Spleen (tissue), 7 donors: ENCODE data around the gene PRTN3.

ENCODE experiments used
- POLR2A ChIP-seq, 3 donors: fragments of 450-650 bp; IDR thresholded peaks; one replicate each; pipeline ENCODE4 v1.5.1; 2017; ENCODE audit warnings: antibody characterized with exemption in 3 of 3, mild to moderate bottlenecking in 1 of 3
- POLR2AphosphoS5 ChIP-seq, 3 donors: sonication (generic); formaldehyde crosslinking; IDR thresholded peaks; one replicate each; pipeline ENCODE4 v1.5.1; 2017; ENCODE audit warnings: antibody characterized with exemption in 3 of 3
- TF ChIP-seq, protein P1 (sequence below), 11 experiments: fragments of 200-600 bp in 7 of 11; fragments of 450-650 bp in 4 of 11; sonication (generic) in 4 of 11; IDR thresholded peaks in 8 of 11; conservative IDR thresholded peaks in 3 of 11; 1 replicate in 7 of 11; 2 replicates in 4 of 11; pipeline versions ENCODE4 v1.4.0 to v1.8.0; 2016 to 2021; ENCODE audit warnings: antibody characterized with exemption in 11 of 11, inconsistent platforms in 4 of 11, mild to moderate bottlenecking in 1 of 11
- donor health status: DM: no; HTN: no; CAD: no; lungs with moderate emphysema.
- donor health status: DM: no; HTN: no; CAD: no.
- donor health status: DM: no; HTN: no; CAD: no.

DNA sequence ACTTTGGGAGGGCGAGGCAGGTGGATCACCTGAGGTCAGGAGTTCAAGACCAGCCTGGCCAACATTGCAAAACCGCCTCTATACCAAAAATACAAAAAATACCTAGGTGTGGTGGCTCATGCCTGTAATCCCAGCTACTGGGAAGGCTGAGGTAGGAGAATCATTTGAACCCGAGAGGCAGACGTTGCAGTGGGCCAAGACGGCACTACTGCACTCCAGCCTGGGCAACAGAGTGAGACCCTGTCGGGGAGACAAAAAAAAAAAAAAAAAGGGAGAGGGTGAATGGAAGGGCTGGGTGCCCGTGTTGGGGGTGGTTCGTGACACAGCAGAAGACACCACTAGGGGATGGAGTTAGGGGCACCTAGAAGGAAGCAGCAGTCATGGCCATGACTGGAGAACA is 29.5 kb downstream of the PRTN3 start:
- TF ChIP-seq, protein P1, sequence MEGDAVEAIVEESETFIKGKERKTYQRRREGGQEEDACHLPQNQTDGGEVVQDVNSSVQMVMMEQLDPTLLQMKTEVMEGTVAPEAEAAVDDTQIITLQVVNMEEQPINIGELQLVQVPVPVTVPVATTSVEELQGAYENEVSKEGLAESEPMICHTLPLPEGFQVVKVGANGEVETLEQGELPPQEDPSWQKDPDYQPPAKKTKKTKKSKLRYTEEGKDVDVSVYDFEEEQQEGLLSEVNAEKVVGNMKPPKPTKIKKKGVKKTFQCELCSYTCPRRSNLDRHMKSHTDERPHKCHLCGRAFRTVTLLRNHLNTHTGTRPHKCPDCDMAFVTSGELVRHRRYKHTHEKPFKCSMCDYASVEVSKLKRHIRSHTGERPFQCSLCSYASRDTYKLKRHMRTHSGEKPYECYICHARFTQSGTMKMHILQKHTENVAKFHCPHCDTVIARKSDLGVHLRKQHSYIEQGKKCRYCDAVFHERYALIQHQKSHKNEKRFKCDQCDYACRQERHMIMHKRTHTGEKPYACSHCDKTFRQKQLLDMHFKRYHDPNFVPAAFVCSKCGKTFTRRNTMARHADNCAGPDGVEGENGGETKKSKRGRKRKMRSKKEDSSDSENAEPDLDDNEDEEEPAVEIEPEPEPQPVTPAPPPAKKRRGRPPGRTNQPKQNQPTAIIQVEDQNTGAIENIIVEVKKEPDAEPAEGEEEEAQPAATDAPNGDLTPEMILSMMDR (IDR thresholded peaks at IDR 0.05 in 8 of 11, conservative IDR thresholded peaks at IDR 0.05 in 3 of 11), result no peak
- no peak for TF ChIP-seq POLR2A (IDR thresholded peaks at IDR 0.05)
- TF ChIP-seq POLR2AphosphoS5 (IDR thresholded peaks at IDR 0.05), result no peak
